GM12872 (cell line): Measurements from ENCODE around the gene MORN5.
A peak's percentile ranks its signal among the peaks of the same experiment; 100 is the strongest.

Experiments used
- TF ChIP-seq, protein P1 (sequence below): IDR thresholded peaks from 3 replicates; pipeline ENCODE4 v1.5.1; 2011; ENCODE audit warnings: low read depth, mild to moderate bottlenecking, low read length, moderate library complexity; ENCODE audit not compliant: insufficient read depth

Gene MORN5

GRCh38 chr9:122140368-122141193, 19.1 kb upstream of the MORN5 start:
- TF ChIP-seq, protein P1, sequence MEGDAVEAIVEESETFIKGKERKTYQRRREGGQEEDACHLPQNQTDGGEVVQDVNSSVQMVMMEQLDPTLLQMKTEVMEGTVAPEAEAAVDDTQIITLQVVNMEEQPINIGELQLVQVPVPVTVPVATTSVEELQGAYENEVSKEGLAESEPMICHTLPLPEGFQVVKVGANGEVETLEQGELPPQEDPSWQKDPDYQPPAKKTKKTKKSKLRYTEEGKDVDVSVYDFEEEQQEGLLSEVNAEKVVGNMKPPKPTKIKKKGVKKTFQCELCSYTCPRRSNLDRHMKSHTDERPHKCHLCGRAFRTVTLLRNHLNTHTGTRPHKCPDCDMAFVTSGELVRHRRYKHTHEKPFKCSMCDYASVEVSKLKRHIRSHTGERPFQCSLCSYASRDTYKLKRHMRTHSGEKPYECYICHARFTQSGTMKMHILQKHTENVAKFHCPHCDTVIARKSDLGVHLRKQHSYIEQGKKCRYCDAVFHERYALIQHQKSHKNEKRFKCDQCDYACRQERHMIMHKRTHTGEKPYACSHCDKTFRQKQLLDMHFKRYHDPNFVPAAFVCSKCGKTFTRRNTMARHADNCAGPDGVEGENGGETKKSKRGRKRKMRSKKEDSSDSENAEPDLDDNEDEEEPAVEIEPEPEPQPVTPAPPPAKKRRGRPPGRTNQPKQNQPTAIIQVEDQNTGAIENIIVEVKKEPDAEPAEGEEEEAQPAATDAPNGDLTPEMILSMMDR, result no peak

DNA sequence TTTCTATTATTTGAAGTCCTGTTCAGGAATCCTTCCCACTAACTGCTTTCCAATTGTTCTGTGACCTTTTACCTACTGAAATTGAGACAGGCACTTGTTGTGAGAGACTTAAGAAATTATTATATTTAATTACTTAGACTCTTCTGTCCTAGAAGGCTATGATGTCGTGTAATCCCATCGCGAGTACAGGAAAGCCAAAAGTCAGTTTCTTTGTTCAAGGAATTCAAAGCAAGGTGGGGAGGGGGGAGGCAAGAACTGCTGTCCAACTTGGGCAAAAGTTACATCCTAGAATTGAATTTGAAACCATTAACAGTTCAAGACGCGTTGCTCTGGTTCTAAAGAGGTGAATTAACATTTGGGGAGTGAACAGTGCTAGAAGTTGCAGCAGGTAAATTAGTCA, 18.0 kb upstream of the MORN5 start:
- TF ChIP-seq, protein P1, result no peak

DNA sequence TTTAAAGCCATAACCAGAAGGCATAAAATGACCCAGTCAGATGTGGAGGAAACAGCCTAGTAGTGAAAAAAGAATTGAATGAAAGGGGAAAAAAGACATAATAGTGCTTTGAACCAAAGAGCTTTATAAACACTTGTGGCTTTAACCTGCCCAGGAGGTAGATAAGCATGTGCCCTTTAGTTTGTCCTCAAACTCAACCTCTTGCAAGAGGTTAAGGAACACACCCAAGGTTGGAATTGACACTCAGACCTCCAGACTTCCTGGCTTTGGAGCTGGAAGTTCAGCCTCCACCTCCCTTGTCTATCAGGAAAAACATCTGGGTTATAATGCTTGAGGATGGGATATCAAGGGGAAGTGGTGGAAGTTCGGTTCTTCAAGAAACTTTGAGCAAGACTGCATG, 16.4 kb upstream of the MORN5 start:
- TF ChIP-seq, protein P1, result no peak

- TF ChIP-seq, protein P1, result no peak
Observed at GRCh38 chr9:122143876-122144405, 15.8 kb upstream of the MORN5 start.

DNA sequence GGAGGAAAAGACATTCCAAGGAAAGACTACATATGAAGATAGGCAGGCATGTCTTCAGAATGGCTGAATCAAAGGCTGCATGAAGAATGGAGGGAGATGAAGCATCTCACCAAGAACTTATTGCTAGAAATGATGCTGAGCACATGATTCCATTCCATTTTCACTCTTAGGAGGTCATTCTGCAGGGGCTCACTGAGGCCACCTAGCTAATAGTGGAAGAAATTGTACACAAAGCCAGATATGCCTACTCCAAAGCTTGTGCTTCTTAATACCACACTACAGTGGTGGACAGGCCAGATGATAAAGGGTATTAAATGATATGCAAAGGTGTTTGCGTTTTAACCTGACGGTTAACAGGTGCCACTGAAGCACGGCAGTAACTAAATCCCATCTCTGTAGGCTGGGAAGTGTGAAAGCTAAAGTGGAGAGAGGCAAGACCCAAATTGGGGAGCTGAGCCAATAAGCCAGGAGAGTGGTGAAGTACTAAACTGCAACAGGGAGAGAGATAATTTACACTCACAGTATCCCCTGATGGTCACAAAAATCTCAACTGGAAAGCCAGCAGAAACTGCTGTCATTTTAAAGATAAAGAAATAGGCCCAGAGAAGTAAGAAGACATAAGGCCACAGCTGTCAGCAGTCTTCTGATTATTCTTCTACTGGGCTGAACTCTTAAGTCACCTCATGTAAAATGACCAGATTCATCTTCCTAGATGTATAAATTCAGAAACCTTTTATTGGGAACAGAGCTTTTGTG, 14.7 kb upstream of the MORN5 start:
- TF ChIP-seq, protein P1, result peak; percentile 47

- TF ChIP-seq, protein P1, result no peak
Observed at GRCh38 chr9:122145592-122145863, 14.2 kb upstream of the MORN5 start.

DNA sequence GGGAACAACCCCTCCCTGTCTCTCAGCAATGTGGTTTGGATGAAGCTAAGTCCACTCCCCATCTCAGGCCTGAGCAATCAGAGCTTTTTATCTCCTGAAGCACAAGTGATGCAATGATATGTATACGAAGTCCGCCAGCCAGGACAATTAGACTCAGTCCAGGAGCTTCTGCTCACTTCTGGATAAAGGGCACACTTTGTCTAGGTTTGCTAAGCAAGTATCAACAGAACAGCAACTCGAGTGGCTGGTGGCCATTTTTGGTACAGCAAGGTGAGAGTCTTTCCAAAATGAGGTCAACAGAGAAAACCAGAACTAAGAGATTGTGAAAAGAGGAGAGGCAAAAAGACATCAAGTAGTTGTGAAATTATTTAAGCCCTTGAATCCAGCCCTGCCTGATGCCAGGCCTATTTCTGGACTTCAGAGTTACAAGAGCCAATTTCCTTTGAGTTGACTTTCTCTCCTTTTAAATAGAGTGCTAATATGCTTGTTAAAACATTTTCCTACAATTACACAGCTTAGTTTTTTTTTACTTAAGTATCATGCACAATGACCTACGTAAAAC, 8.4 kb upstream of the MORN5 start:
- TF ChIP-seq, protein P1, result no peak; the same call in 2 of the 3 replicates
